Non-pigmented ciliary epithelial cell (primary cell): ENCODE results near the gene PTOV1.

Source experiments
- DNase-seq: peaks from one replicate; pipeline ENCODE4 v3.0.0-alpha.2; 2010; ENCODE audit warnings: low read depth

Gene PTOV1

DNA sequence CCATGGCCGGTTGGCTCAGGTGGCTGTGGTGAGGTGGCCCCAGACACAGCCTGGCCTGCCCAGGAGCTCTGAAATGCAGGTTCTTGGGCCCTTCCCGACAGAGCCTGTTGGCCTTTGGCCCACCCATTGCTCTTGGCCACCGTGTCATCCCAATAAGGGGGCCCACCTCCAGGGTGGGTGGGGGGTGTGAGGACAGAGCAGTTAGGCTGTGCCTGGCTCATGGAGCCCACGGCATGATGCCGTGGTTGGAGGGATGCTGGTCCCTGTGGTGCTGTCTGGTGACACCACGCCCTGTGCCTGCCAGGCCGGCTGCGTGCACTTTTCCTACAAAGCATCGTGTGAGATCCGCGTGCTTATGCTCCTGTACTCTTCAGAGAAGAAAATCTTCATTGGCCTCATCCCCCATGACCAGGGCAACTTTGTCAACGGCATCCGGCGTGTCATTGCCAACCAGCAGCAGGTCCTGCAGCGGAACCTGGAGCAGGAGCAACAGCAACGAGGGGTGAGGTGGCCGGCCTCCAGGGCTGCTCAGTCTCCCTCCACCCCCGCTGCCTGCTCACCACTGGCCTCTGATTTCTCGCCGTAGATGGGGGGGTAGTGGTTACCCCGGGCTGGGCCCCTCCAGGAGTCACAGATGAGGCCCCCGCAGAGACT is 8.8 kb downstream of the PTOV1 start:
- no peak for DNase-seq

DNA sequence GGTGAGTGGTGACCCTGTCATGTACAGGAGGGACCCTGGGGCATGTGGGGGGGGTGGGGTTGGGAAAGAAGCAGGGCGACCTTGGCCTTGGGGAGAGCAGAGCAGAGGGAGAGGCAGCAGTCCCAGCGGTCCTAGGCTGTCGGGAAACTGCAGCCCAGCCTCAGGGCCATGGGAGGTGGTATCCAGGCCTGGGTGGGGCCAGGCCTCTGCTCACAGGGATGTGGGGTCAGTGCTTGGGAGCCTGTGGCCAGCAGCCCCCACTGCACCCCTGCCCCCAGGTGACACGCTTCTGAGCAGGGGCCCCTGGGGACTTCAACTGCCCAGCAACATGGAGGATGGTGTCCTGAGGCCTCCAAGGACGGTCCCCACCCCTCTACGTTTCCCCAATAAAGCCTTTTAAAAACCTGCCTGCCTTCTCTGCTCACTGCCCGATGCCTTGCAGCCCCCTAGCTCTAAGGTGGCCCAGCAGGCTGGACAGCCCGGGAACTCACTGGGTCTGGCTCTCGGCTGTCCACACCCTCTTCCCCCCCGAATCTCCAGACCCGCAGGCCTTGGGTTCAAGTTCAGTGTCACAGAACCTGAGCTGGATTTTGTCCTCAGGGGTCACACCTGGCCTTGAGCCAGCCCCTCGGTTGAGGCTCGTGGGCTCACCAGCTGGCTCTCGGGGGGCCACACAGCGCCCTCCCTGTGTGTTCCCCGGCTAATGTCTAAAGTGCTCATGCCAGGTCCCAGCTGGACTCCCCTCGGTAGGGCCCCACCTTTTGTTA is 9.6 kb downstream of the PTOV1 start:
- DNase-seq, result no peak

DNA sequence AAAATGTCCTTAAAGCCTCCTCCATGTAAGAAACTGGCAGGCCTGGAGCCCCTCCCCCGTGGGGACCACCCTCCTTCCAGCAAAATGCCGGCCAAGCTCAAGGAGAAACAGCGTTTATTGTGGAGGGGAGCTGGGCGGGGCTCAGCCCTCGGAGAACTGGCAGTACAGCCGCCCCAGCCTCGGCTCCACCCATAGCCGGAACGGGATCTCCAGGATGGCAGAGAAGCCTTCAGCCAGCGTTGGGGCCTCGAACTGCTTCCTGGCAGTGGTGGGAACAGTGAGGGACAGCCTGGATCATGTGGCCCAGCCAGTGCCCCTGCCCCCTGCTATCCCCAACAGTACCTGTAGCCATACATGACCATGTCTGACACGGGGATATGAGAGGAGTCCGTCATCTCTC is 10.1 kb downstream of the PTOV1 start:
- DNase-seq, result no peak

DNA sequence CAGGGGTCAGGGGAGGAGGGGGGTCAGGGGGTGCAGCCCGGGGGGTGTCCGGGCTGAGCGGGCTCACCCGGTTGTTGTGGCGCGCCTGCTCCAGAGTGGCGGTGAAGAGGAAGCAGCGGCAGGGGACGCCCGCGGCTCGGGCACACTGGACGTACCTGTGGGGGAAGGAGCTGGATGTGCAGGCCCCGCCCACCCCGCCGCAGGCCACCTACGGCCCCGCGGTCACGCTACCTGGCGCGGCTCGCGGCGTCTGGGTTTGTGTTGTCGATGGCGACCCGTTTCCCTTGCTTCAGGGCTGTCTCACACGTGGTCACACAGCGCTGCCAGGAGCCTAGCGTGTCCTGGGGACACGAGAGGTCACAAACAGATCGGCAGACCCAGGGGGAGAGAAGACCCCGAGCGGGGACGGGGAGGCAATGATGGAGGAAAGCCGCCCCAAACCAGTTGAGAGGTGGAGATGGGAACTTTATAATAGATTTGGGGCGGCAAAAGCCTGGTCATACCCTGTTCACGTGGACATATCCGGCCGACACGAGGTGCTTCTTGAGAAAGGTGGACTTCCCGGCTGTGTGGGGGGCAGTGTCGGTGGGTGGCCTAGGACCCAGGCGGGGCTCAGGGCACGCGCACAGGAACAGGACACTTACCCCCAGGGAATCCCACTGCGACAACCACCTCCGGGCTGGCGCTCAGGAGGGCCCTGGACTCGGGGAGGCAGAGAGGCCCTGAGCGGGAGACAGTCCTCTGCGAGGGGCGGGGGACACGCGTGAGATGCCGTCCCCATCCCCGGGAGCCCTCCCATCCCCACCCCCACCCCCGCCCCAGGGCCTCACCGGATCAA is 10.8 kb downstream of the PTOV1 start:
- DNase-seq, result no peak

DNA sequence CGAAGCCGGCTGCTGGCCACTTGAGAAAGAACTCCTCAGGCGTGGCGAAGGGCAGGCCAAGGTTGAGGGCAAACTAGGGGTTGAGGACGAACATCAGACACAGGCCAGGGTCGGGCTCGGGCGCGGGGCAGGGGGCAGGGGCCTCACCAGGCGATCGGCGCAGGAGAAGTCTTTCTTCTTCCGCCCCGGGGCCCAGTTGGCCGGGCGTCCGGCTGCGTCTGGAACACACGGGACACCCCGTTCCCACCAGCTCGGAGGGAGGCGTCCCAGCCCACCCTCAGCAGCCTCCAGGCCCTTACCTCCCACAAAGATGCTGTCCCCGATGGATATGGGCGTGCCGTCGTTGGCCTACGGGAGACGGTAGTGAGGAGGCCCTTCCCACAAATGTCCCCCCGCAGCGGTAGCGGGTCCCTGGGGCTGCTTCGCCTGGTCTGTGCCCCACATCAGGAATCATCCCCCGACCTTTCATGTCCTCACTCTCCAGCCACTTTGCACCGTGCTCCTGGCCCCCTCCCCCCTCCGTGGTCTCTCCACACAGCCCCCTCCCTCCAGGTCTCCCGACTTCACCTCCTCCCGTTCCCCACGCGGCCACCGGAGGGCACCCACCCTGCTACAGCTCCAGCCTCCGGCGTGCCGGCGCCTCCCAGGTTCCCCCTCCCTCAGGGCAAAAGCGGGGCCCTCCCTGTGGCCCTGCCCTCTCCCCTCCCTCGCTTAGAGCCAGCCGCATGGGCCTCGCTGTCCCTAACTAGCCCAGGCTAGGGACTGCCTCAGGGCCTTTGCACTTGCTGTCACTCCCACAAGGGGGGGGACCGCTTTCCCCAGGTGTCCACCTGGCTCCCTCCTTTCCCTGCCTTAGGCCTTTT is 11.7 kb downstream of the PTOV1 start:
- DNase-seq, result no peak

DNA sequence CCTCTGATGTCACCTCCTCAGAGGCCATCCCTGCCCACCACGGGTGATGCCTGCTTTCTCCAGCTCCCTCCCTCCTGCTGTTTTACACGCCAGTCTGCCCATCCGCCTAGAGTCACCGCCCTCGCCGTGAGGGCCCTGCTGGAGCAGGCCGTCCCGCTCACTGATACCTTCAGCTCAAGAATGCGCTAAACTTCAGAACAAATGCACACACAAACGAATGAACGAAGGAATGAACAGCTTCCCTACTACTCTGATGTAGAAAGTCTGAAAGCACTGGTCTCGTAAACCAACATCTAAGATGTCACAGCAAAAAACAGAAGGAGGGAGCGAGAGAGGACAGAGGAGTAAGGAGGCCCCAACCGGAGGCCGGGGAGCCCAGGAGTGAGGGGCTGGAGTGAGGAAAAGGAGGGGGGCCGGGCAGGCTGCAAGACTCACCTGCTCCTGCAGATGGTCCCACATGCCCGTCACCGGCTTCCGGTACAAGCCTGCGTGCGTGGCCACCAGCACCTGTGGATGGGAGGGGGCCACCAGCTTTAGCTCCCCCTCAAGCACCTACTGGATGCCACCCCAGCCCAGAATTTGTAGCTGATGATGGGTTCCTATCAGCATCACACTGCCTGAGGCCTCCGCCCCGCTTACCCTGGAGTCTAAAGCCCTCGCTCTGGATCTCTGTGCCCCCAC is 12.4 kb downstream of the PTOV1 start:
- DNase-seq, result no peak

DNA sequence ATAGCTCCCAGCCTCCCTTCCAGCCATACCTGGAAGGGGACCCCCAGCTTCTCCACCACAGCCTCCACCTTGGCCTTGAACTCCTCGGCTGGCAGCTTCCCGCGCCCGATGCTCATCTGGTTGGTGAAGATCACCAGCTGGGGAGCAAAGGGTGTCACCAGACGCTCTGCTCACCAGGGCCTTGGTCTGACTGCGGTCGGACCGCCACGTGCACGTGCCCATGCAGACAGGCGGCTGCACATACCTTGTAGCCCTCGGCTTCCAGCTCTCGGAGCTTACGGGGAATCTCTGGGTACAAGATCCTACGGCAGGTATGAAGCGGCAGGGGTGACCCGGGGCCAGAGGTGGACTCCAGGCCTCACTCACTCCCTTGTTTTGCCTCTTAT is 13.0 kb downstream of the PTOV1 start:
- DNase-seq, result no peak

DNA sequence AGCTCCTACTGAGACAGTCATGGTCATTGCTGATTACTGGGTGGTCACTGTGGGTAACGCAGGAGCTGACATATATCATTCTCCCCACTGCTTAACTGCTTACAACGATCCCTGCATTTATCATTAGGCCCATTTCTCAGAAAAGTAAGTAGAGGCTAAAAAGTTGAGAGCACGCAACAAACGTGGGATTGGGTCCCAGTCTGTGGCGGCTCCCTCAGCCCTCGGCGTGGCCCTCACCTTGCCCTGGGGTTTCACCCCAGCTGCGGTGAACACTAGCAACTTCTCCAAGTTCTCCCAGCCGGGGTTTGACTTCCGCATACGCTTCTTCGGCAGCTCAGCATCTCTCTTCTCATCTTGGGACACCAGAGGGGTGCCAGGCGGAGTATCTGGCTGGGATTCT is 13.9 kb downstream of the PTOV1 start:
- DNase-seq, result no peak

DNA sequence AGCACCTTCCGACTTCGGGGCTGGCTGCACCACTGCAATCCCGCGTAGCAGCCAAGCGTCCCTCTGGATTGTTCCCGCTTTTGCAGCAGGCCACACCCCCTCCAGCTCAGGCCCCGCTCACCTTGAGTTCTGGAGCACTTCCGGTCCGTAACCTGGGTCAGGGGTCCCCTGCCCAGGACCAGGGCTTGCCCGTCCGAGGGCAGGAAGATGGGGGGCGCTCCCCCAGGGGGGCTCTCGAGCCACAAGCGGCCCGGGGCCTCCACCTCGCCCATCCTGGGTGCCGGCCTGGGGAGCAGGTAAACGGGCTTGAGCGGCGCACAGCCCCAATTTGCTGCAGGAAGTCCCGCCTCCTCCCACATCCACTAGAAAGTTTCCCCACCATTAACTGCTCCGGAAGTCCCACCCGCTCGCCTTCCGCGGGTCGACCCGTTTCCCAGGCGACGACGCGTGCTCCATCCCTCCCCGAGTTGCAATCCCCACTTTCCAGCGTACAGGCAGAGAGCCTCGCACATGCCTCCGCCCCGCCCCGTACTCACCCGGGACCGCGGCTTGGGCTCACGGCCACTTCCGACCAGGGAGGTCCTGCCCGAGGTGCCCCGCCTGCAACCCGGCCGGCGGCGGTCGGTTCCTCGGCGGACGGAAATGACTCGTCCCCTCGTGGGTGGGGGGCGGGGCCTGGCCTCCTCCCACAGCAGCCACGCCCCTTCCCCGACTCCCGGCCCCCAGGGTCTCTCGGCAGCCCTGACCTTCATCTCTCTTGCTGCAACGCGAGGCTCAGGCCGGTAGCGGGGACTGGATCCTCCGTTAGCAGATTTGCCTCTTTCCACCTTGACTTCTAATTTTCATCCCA is 16.2 kb downstream of the PTOV1 start, which contains the start of gene PNKP:
PNKP (minus strand) TSS at position 644 of the 850 bp plus-strand sequence; CDS start at position 272, 372 bp downstream.
- no peak for DNase-seq

DNA sequence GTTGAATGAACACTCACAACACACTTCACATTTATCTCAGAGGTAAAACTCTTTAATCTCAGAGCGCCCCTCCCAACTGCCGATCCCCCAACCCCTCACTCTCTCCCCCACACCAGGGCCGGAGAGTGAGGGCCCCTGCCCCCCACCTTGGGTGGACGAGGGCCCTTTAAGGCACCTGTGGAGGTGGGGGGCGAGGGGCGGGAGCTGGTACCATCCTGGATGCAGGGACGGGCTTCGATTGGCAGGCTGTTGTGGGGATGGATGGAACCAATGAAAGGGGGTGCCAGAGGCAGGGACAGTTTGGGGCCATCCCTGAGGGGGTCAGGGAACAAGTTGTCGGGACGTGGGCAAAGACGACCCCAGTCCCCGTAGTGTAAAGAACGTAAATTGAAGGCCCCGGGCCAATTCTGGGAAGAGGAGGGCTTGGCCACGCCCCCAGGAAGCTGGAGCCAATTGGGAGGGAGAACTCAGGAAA is 18.1 kb downstream of the PTOV1 start:
- no peak for DNase-seq

DNA sequence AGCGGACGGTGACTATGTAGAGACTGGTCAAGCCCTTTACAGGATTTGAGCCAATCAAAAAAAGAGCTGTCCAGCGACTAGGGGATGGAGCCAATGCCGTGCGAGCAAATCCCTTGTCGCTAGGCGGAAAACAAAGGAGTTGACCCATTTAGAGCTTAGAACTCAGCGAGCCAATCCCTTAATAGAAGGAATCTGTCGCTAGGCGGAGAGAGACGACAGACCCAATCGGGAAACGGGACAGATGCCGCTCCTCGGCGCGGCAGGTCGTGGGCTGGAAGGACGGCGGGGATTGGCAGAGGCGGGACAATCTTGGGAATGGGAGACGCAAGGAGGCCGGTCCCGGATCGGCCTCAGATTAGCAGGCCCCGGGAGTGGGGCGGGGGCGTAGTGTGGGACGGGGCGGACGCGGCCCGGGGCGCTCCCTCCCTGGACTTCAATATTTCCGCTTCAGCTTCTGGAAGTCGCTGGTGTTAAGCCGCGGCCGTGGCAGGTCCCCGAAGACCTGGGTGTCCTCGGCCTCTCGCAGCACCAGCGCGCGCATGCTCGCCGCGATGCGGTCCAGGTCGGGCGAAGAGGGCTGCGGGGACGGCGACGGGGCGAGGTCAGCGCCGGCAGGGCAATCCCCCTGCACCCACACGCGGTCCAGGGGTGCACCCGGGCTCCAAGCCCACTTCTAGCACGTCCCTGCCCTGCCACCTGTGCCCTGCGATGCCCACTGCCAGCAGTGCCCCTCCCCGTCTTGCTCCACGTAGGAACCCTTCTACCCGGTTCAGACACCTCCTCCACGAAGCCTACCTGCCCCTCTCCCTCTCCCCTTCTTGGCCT is 18.7 kb downstream of the PTOV1 start:
- peak; percentile 100 for DNase-seq

DNA sequence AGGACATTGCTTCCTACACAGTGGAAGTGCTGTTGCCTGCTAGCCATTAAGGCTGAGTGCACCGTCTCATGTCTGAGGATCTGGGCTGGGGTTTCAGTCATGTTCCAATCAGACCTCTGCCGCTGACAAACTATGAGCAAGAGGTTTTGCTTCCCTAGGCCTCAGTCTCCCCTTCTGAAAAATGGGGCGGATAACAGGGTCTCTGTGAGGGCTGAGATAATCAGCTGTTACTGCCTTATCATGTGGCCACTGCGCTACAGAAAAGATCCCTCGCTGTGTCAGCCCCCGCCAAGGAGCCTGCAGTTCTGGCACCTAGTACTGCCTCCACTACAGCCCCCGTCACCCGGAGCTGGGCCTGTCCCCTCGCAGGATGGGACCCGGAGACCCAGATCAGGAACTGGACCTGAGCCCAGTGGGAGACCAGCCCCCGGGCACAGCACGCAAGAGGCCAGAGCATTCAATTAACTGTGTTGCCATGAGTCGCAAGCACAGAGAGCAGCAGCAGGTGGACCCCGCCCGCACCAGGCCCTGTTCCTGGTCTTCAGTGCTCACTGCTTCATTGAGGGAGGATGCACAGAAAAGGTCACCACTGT is 19.4 kb downstream of the PTOV1 start:
- no peak for DNase-seq

DNA sequence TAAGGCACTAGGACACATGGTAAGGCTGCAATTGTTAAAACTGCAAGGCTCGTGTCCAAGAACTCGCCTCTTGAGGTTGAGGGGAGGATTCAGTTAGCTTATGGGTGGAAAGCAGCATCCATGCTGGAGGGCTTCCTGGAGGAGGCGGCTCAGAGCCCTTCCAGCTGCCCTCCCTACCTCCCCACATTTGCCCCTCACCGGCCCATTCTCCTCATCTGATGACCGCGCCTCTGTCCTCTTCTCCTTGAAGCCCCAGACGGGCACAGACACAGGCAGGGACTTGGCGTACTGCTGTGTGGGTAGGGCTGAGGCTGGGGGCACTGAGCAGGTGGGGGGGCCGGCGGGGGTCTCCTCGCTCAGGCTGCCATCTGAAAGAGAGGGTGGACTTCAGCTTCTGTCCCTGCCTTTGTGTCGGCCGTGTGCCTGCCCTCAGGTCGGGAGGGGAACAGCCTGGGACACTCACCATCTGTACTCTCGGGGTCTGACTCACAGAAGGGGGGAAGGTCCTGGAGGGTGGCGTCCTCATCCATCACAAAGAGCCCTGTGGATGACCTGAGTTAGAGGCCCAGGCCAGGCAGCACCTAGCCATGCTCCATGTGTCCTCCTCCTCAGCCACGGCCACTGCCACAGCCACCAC is 20.5 kb downstream of the PTOV1 start:
- no peak for DNase-seq

DNA sequence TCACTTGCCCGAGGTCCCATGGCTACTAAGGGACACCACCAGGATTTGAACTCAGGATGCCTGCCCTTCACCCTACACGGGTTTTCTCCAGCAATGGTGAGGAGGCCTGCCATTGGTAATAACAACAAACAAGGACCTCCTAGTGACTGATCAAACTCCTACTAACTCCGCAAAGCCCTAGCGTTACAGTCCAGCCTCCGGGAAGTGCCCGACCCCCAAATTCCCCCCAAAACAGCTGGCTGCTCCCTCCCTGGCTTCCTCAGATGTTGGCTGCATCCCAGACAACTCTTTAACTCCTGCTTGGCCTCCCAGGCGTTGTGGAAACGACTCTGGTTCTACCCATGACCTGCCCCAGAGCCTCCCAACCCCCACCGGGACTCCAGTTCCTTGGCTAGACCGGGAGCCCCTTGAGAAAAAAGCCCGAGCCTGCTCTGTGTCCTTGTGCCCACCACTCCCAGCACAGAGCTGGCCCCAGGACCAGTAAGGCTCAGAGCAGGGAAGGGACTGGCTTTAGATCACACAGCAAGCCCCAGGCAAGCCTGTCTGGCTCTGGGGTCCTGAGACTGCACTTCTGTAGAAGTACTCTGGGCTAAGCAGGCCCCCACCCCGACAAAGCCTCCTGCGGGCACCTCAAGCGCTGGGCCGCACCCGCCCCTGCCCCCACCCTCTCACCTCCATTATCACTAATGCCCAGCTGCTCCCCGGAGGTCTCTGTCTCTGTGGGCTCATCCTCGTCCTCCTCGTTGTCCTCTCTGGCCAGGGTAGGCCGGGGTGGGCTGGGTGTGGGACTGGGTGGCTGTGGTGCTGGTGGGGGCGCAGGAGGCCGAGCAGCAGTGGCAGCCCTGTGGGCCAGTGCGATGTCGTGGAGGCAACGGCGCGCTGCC is 21.5 kb downstream of the PTOV1 start:
- no peak for DNase-seq

DNA sequence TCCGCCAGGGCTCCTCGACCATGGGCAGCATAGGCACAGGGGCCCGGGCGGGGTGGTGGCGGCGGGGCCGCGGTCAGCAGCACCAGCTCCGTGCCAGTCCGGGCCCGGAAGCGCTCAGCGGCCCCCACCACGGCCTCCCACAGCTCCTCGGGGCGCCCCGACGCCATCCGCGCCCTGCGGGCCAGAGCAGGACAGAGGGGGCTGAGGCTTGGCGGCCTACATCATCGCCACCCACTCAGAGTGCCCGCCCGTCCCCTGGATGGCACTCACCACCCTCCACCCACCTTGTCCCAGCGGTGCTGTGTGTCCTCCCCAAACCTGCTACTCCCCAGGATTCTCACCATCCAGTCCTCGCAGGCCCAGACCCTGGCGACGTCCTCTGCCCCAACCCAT is 22.2 kb downstream of the PTOV1 start:
- DNase-seq, result no peak

DNA sequence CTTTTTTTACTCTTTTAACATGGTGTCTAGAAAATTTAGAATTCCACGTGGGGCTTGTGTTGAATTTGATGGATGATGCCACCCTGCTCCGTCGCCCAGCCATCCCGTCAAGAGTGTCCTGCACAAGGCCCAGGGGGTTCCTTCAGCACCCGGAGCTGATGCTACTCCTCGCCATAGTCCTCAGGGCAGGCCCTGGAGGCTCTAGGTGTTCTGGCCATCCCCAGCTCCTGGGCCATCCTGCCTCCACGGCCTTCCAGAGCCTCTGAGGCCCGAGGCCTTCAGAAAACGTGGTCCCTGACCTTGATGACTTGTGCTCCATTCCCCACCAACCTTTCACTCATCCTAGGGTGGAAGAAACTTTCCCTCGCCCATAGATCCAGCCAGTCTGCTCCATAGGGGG is 22.9 kb downstream of the PTOV1 start:
- no peak for DNase-seq

DNA sequence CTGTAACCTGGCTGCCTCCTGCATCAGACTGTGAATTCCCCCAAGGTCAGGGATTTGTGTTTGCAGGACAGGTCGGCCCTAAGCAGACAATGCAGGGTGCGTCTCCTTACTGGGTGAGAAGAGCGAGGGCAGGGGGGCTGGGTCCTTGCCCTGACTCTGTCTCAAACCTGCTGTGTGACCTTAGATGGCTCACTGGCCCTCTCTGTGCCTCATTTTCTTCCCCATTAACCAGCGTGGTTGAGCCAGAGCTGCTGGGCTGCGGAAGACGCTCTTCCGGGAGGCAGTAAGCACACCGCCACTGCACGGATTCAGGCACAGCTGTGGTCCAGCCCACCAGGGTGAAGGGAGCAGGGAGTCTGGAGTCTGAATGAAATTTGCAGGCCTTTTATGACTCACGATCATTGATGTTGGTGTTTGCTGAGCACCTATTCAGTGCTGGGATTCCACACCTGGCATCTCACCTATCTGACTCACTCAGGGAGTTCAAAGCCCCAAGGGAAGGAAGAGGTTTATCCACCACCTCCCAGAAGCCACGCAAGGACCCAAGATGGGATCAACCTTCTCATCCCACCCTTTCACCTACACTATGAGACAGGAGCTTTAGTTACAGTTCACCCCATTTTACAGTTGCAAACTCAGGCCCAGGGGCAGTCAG is 23.7 kb downstream of the PTOV1 start:
- no peak for DNase-seq
